ENCODE results near the gene SLC25A34.

SLC25A34 gene

DNA sequence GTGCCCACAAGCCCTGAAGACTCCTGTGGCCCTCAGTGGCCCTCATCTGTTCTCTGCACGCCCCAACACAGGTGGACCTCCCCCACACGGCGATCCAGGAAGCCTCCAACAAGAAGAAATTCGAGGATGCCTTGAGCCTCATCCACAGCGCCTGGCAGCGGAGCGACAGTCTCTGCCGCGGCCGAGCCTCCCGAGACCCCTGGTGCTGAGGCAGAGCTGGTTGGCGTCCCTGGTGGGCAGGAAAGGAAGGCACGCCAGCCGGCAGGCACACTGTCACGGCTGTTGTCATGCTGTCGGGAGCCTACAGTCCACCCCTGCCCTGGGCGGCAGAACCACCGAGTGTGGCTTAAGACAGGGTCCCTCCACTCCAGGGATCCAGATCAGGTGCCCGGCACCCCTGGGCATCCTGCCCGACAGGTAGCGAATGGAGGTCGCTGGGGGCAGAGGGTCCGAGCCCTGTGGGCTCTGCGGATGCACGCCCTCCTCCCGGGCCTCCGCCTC lies 2.3 kb upstream of the SLC25A34 start:
- DNase-seq: no peak

DNA sequence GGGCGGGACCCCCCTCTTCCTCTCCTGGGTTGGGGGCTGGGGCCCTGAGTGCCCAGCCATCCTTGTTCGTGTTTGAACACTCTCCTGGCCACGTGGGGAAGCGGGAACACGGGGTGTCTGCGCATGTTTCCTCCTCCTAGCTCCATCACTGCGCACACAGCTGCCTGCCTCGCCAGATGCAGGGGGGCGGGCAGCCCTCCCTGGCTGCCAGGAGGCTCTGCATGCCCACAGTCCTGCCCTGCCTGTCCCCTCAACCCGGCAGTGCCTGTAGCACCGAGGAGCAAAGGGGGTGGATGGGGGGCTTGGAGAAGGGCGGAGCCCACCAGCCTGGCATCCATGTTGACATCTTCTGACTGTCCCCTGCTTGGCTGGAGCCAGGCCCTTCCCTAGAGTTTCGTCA lies 1.8 kb upstream of the SLC25A34 start:
- no peak for DNase-seq

GRCh38 chr1:15734901-15735300 lies 1.2 kb upstream of the SLC25A34 start:
- DNase-seq: no peak

- no peak for DNase-seq
These were observed 587 bp upstream of the SLC25A34 start for GRCh38 chr1:15735304-15736037.

GRCh38 chr1:15736892-15737261 lies 819 bp downstream of the SLC25A34 start:
- DNase-seq: no peak

DNA sequence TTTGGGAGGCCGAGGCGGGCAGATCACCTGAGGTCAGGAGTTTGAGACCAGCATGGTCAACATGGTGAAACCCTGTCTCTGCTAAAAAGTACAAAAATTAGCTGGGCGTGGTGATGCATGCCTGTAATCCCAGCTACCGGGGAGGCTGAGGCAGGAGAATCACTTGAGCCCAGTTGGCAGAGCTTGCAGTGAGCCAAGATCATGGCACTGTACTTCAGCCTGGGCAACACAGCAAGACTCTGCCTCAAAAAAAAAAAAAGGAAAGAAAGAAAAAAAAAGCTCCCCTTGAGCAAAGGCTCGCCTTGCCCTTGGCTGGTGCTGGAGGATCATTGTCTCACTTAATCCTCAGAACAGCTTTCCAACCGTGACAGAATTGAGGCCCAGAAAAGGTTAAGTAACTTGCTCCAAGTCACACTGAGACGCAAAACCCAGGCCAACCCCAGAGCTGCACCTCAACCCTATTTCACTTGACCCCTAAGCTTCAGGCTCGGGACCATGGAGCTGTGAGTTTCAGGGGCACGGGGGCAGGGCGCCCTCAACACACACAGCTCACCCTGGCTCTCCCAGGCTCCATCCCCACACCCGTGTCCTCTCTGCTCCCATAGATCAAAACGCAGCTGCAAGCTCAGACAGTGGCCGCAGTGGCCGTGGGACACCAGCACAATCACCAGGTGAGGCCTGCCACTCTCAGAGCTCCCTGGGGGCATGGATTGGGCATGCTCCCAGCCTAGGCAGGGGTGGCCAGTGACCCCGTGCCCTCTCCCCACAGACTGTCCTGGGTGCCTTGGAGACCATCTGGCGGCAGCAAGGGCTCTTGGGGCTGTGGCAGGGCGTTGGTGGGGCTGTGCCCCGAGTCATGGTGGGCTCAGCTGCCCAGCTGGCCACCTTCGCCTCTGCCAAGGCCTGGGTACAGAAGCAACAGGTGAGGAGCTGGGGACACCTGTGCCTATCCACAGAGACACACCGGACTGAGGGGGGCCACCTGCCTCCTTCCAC lies 1.6 kb downstream of the SLC25A34 start:
- no peak for DNase-seq

DNA sequence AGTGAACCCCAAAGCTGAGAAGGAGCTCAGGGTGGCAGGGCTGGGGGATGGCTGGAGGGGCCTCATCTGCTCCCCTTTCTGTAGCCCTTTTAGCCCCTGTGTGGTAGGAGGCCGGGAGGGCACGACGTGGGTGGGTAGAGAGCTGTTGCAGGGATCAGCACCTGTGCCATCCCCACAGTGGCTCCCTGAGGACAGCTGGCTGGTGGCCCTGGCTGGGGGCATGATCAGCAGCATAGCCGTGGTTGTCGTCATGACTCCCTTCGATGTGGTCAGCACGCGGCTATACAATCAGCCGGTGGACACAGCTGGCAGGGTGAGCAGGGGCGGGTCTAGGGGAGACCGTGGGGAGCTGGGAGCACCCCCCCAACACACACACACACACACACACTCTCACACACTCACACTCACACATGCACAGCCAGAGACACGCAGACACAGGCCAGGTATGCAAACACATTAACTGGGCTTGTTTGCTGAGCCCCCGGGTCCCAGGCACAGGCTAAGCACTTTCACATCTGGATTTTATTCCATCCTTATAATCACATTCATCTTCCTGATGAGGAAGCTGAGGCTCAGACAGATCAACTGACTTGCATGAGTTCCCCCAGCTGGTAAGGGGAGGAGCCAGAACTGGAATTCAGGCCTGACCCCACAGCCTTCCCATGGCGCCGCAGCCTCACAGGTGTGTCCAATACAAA lies 2.5 kb downstream of the SLC25A34 start:
- no peak for DNase-seq

- DNase-seq: no peak
These were observed 3.2 kb downstream of the SLC25A34 start for GRCh38 chr1:15739259-15739658.

- no peak for DNase-seq
These were observed 3.7 kb downstream of the SLC25A34 start for GRCh38 chr1:15739745-15740144.

DNA sequence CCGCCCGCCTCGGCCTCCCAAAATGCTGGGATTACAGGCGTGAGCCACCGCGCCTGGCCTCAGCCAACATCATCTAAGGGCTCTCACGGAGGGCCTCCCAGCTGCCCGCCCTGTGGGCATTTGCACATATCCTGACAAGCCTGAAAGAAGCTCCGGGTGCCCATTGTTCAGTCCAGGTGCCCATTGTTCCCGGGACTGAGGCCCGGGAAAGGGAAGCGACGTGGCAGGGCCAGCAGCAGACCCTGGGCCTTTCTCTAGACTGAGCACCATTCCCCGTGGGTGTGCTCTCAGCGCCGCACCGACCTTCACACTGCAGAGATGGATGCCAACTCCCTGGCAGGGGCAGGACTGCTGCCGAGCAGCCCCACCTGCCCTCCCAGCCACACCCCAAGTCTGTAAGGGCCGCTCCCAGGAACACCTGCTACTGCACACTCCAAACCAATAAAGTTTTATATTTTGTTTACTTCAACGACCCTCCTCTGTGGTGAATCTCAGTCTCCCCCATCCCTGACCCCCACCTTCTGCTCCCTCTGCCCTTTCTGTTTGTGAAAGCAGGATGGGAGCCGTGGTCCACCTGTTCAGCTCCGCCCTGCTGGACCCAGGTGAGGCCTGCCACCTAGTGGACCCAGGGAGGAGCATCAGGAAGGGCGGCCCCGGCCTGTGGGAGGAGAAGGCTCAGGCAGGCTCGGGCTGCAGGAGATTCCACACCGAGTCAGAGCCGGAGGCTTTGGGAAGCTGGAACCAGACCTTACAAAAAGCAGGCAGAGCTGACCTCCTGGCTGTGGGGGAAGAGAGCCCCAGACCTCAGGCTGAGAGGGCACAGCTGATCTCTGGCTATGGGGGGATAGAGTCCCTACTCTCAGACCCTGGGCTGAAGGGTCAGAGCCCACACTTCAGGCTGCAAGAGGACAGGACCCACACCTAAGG lies 5.1 kb downstream of the SLC25A34 start:
- DNase-seq: peak; percentile 71

- no peak for DNase-seq
These were observed 6.3 kb downstream of the SLC25A34 start, which contains the start of gene TMEM82 for GRCh38 chr1:15742339-15742801. TSS of gene TMEM82 (plus strand) at chr1:15742499. CDS start at chr1:15742560, 61 bp downstream.

- DNase-seq: no peak
These were observed 8.1 kb downstream of the SLC25A34 start for GRCh38 chr1:15744122-15744679.

DNA sequence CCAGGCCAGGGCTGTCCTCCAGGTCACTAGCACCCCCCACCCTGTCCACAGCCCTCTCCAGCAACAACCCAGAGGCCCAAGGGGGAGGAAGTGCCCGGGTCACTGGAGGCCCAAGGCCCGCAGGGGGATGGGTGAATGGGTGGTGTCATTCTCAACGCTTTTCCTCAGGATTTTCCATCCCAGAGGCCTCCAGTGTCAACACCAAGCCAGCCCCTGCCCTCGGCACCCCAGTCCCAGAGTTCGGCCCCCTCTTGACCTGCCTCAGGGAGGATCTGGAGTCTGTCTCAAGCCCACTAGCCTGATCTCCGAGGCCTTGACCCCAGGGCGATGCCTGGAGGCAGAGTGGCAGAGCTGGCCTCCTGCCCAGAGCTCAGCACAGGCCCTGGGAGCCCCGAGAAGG lies 11.3 kb downstream of the SLC25A34 start:
- no peak for DNase-seq

DNA sequence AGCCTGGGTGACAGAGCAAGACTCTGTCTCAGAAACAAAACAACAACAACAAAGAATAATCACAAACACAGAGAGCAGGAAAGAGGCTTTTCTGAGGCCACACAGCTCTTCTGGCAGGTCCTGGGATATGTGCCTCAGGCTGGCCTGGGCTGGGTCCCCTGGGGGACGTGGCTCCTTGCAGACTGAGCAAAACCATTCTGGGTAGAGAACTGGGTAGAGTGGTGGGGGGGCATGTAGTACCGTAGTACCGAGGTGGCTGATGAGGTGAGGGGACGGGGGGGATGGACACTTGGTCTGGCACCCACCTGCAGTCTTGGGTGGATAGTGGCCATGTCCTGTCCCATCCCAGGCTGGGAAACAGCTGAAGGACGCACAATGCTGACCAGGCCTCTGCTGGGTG lies 12.2 kb downstream of the SLC25A34 start:
- no peak for DNase-seq

DNA sequence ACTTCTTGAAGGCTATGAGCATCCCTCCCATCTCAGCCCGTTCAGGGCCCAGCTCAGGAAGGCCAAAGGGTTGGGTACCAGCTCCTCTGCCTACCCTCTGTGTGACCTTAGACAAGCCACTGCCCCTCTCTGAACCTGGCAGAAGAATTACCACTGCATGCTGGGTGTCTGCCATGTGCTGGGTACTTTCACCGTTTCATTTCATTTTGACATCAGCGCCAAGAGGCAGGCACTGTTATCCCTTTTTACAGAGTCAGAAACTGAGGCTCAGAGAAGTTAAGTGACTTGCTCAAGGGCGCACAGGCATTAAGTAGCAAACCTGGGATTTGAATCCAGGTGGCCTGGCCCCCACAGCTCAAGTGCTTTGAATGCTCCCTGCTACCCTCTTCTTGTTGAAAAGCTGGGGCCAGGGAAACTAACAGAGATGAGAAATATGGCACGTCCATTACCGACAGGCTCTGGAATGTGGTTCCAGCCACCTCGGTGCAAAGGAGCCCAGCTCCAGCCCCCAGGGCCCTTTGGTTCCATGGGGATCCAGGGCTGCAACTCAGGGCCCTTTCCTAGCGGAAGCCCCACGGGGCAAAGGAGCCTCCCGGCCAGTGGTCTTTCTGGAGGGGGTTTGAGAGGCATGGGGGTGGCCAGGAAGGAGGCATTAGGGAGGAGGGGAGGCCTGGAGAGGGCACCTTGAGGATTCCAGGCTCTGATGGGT lies 12.8 kb downstream of the SLC25A34 start:
- no peak for DNase-seq

- no peak for DNase-seq
These were observed 13.6 kb downstream of the SLC25A34 start for GRCh38 chr1:15749399-15750291.

DNA sequence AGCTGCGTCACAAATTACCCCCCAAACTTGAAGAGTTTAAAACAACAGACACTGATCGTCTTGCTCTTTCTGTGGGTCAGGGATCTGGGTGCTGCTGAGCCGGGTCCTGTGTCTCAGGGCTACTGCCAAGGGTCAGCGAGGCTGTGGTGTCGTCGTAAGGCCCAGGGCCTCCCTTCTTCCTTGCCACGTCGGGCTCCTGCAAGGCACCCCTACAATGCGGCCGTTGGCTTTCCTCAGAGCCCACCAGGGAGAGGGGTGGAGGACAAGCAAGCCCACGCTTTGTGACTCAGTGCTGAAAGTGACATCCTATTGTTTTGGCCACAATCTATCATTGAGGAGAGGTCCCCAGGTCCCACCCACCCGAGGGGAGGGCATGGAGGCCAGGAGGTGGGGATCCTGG lies 14.9 kb downstream of the SLC25A34 start:
- DNase-seq: no peak

- no peak for DNase-seq
These were observed 15.7 kb downstream of the SLC25A34 start for GRCh38 chr1:15751717-15752116.

DNA sequence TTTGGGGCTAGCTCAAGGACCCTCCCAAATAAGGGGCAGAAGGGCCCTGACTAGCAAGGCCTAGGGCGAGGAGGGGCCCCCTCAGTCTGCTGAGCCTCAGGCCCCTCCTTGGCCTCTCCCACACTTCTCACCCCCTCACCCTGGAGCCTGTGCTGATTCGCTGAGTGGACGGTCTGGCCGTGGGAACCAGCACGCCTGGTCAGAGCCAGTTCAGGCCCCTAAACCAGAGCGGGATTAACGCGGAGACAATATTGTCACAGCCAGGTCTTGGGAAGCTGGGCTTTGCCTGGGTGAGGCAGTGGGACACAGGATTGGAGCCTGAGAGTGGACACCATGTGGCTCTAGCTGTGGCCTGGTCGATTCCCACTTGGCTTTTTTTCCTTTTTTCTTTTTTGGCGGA lies 17.7 kb downstream of the SLC25A34 start:
- no peak for DNase-seq

Measured in NCI-H1436 (cell line).